ENCODE data around the gene CLOCK. TPM values are rescaled to one million over a fixed set of nuclear protein-coding genes. Genes with fewer than 3 reads are reported as not detected.
A peak's percentile ranks its signal among the peaks of the same experiment; 100 is the strongest.

The CLOCK gene
- total RNA-seq, 1 donor from 2014 or later: 17.5 TPM

GRCh38 chr4:55398966-55399365, 147.7 kb downstream of the CLOCK start:
- Mint-ChIP-seq H3K4me1 (ENCODE audit: unreplicated experiment) (peaks cover 33% of the 10 kb centered on the region), H3K4me3 (peak overlapping the region; percentile 94), H3K9me3 (no peaks in the 10 kb centered on the region), H3K27ac (peak overlapping the region; percentile 91), H3K36me3 (peaks cover 30% of the 10 kb centered on the region), H3K27me3 (no peaks in the 10 kb centered on the region)
- no peak for DNase-seq (ENCODE audit: extremely low spot score, unreplicated experiment)
- TF ChIP-seq CTCF (conservative IDR thresholded peaks at IDR 0.05): no peak

GRCh38 chr4:55398461-55398860, 148.2 kb downstream of the CLOCK start:
- H3K9me3 Mint-ChIP-seq: no peaks in the 10 kb centered on the region
- H3K36me3 Mint-ChIP-seq: peaks cover 25% of the 10 kb centered on the region
- no peak for TF ChIP-seq CTCF (conservative IDR thresholded peaks at IDR 0.05)
- no peak for DNase-seq (ENCODE audit: extremely low spot score, unreplicated experiment)
- H3K27me3 Mint-ChIP-seq: no peaks in the 10 kb centered on the region
- H3K4me3 Mint-ChIP-seq: peak overlapping the region; percentile 94
- H3K4me1 Mint-ChIP-seq (ENCODE audit: unreplicated experiment): peaks cover 33% of the 10 kb centered on the region
- peak overlapping the region; percentile 91 for H3K27ac Mint-ChIP-seq

- DNase-seq (ENCODE audit: extremely low spot score, unreplicated experiment): no peak
- Mint-ChIP-seq H3K4me1 (ENCODE audit: unreplicated experiment) (peaks cover 33% of the 10 kb centered on the region), H3K9me3 (no peaks in the 10 kb centered on the region)
These were observed 149.0 kb downstream of the CLOCK start for GRCh38 chr4:55397520-55398321.

GRCh38 chr4:55397126-55397436, 149.6 kb downstream of the CLOCK start:
- TF ChIP-seq CTCF (conservative IDR thresholded peaks at IDR 0.05): no peak
- H3K4me3 Mint-ChIP-seq: peak overlapping the region; percentile 94
- H3K27me3 Mint-ChIP-seq: no peaks in the 10 kb centered on the region
- DNase-seq (ENCODE audit: extremely low spot score, unreplicated experiment): no peak
- peak overlapping the region; percentile 91 for H3K27ac Mint-ChIP-seq
- H3K36me3 Mint-ChIP-seq: peaks cover 20% of the 10 kb centered on the region
- H3K4me1 Mint-ChIP-seq (ENCODE audit: unreplicated experiment): peaks cover 33% of the 10 kb centered on the region
- H3K9me3 Mint-ChIP-seq: no peaks in the 10 kb centered on the region

More at GRCh38 chr4:55397520-55398321, 149.0 kb downstream of the CLOCK start:
- Mint-ChIP-seq H3K36me3 (peaks cover 20% of the 10 kb centered on the region), H3K4me3 (peak overlapping the region; percentile 94), H3K27ac (peak overlapping the region; percentile 91), H3K27me3 (no peaks in the 10 kb centered on the region)
- no peak for TF ChIP-seq CTCF (conservative IDR thresholded peaks at IDR 0.05)

GRCh38 chr4:55396308-55397125, 150.2 kb downstream of the CLOCK start:
- H3K27me3 Mint-ChIP-seq: no peaks in the 10 kb centered on the region
- peak; percentile 14 for TF ChIP-seq CTCF (conservative IDR thresholded peaks at IDR 0.05)
- peaks cover 33% of the 10 kb centered on the region for H3K4me1 Mint-ChIP-seq (ENCODE audit: unreplicated experiment)
- no peaks in the 10 kb centered on the region for H3K9me3 Mint-ChIP-seq
- peak overlapping the region; percentile 91 for H3K27ac Mint-ChIP-seq
- H3K36me3 Mint-ChIP-seq: peaks cover 20% of the 10 kb centered on the region
- peak overlapping the region; percentile 100 for H3K4me3 Mint-ChIP-seq
- peak; percentile 77 for DNase-seq (ENCODE audit: extremely low spot score, unreplicated experiment)
